K562 (cell line): ENCODE results near the gene SIGLEC9. TPM values are rescaled to one million over a fixed set of nuclear protein-coding genes. Genes with fewer than 3 reads are reported as not detected.

ENCODE experiments used
- CGGBP1 ChIP-seq: fragments of 250-450 bp; sonication (Bioruptor Pico); IDR thresholded peaks from 2 replicates; pipeline ENCODE4 v1.9.0; 2021; ENCODE audit warnings: mild to moderate bottlenecking
- ETV5 ChIP-seq: sonication (generic); formaldehyde crosslinking; IDR thresholded peaks from 2 replicates; pipeline ENCODE4 v1.4.0; 2020; ENCODE audit warnings: low read depth, mild to moderate bottlenecking, missing genetic modification reagents
- POLR2B ChIP-seq: fragments of 450-650 bp; IDR thresholded peaks from 2 replicates; pipeline ENCODE4 v1.6.1; 2018; ENCODE audit warnings: low read depth; ENCODE audit not compliant: partially characterized antibody
- PRDM10 ChIP-seq: fragments of 450-650 bp; IDR thresholded peaks from 2 replicates; pipeline ENCODE4 v1.6.1; 2018; ENCODE audit not compliant: partially characterized antibody
- SMARCB1 ChIP-seq: IDR thresholded peaks from 2 replicates; pipeline ENCODE4 v1.6.1; 2011; ENCODE audit warnings: improper control_type of control experiment, low read depth; ENCODE audit not compliant: insufficient read length
- SMARCC2 ChIP-seq: fragments of 450-650 bp; IDR thresholded peaks from 2 replicates; pipeline ENCODE4 v1.6.1; 2017; ENCODE audit warnings: antibody characterized with exemption, moderate library complexity, mild to moderate bottlenecking, low read depth
- TCF7 ChIP-seq: sonication (generic); IDR thresholded peaks from 2 replicates; pipeline ENCODE4 v1.6.1; 2016; ENCODE audit warnings: antibody characterized with exemption, borderline replicate concordance
- TFE3 ChIP-seq: fragments of 450-650 bp; formaldehyde crosslinking; IDR thresholded peaks from 2 replicates; pipeline ENCODE4 v1.4.0; 2020; ENCODE audit warnings: mild to moderate bottlenecking, mixed read lengths
- ZC3H11A ChIP-seq: IDR thresholded peaks from 2 replicates; pipeline ENCODE4 v1.6.1; 2012; ENCODE audit warnings: low read depth, low read length, improper control_type of control experiment
- ZFP36 ChIP-seq: fragments of 150-350 bp; IDR thresholded peaks from 2 replicates; pipeline ENCODE4 v1.6.1; 2018; ENCODE audit warnings: low read length, low read depth; ENCODE audit not compliant: partially characterized antibody
- ZNF280A ChIP-seq: fragments of 450-650 bp; IDR thresholded peaks from 2 replicates; pipeline ENCODE4 v1.6.1; 2018; ENCODE audit warnings: mild to moderate bottlenecking, low read depth; ENCODE audit not compliant: partially characterized antibody
- ZNF592 ChIP-seq: fragments of 450-650 bp; IDR thresholded peaks from 2 replicates; pipeline ENCODE4 v1.6.1; 2017; ENCODE audit warnings: antibody characterized with exemption, mild to moderate bottlenecking
- ZNF75A ChIP-seq: fragments of 450-650 bp; formaldehyde crosslinking; IDR thresholded peaks from 2 replicates; pipeline ENCODE4 v1.4.0; 2020; ENCODE audit warnings: mild to moderate bottlenecking
- ZNF76 ChIP-seq: fragments of 250-450 bp; sonication (Bioruptor Pico); IDR thresholded peaks from 2 replicates; pipeline ENCODE4 v1.4.0; 2020; ENCODE audit warnings: mild to moderate bottlenecking, moderate library complexity, borderline replicate concordance
- polyA plus RNA-seq, 8 experiments: library from polyadenylated mRNA; depleted of rRNA in 4 of 8; stranded (reverse) in 5 of 8; unstranded in 3 of 8; fragments of >200 nt; fragmentation: Nextera tagmentation in 2 of 8; fragmentation: Illumina TruSeq in 1 of 8; extraction: Ambion mirVana in 2 of 8; extraction: Trizol in 1 of 8; gene quantifications; 2 replicates each; pipeline versions ENCODE4 v1.2.1 to v1.2.3, GENCODE V29; 2011 to 2014; ENCODE audit warnings: inconsistent platforms in 1 of 8, missing spikeins in 1 of 8
- total RNA-seq, 7 experiments: library from RNA; depleted of rRNA in 6 of 7; stranded (reverse); fragments of >200 nt in 6 of 7; fragmentation: Illumina TruSeq in 2 of 7; extraction: Trizol in 2 of 7; gene quantifications; 2 replicates each; pipeline versions ENCODE4 v1.2.1 to v1.2.3, GENCODE V29; 2011 to 2021; ENCODE audit warnings: low replicate concordance in 1 of 7
- TF ChIP-seq, protein P1 (sequence below): fragments of 450-650 bp; IDR thresholded peaks from 2 replicates; pipeline ENCODE4 v1.7.0; 2016; ENCODE audit warnings: borderline replicate concordance

SIGLEC9 gene
- total and polyA plus RNA-seq, 9 of the 15 experiments (the other 6 are each of a cell fraction or from before 2014, with no cell fraction given), result 0.09 to 0.34 (median 0.22) TPM; not detected in 4

DNA sequence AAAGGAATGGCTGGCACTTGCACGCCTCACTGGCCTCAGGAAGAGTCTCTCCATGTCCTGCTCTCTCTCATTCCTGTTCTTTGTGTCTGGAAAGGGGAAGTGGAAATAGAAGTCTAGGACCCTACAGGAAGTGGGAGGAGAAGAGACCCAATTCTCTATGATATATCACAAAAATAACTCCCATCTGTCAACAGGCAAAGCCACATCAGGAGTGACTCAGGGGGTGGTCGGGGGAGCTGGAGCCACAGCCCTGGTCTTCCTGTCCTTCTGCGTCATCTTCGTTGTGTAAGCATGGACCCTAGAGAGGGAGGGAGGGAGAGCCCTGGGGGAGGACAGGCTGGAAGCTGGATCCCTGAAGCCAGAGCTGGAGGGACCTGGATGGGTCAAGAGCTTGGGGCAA, 3.0 kb downstream of the SIGLEC9 start (continued):
- TF ChIP-seq SMARCC2 (peak; percentile 74; the same call in 1 of the 2 replicates), ZC3H11A (no peak), PRDM10 (peak; percentile 30), TCF7 (peak; percentile 91), POLR2B (no peak), CGGBP1 (no peak), ZNF76 (CRISPR knock-in tag) (no peak), SMARCB1 (no peak), ZNF280A (no peak), ZNF75A (CRISPR knock-in tag) (no peak), TFE3 (CRISPR knock-in tag) (no peak), ETV5 (CRISPR knock-in tag) (peak; percentile 89), ZFP36 (no peak), ZNF592 (no peak)
- TF ChIP-seq, protein P1, sequence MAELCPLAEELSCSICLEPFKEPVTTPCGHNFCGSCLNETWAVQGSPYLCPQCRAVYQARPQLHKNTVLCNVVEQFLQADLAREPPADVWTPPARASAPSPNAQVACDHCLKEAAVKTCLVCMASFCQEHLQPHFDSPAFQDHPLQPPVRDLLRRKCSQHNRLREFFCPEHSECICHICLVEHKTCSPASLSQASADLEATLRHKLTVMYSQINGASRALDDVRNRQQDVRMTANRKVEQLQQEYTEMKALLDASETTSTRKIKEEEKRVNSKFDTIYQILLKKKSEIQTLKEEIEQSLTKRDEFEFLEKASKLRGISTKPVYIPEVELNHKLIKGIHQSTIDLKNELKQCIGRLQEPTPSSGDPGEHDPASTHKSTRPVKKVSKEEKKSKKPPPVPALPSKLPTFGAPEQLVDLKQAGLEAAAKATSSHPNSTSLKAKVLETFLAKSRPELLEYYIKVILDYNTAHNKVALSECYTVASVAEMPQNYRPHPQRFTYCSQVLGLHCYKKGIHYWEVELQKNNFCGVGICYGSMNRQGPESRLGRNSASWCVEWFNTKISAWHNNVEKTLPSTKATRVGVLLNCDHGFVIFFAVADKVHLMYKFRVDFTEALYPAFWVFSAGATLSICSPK, result no peak
